ENCODE data around the gene SCNN1G.

SCNN1G gene

GRCh38 chr16:23182679-23183542, at the start of gene SCNN1G:
Gene SCNN1G (plus strand): TSS chr16:23182745. CDS start chr16:23186272, 3,527 bp downstream.
- no peak within 1 kb of the TSS for H3K9ac ChIP-seq (ENCODE audit: low read depth, low read length, poor library complexity, severe bottlenecking)
- no peak within 1 kb of the TSS for H3K4me2 ChIP-seq (ENCODE audit: low read depth, low read length, poor library complexity, severe bottlenecking)
- no peaks in the 10 kb centered on the region for H3K4me1 ChIP-seq (ENCODE audit: insufficient read depth, low read length, poor library complexity, severe bottlenecking)
- no peaks in the 10 kb centered on the region for H4K20me1 ChIP-seq (ENCODE audit: insufficient read depth, low read length, poor library complexity, severe bottlenecking)
- no peaks in the 10 kb centered on the region for H3K27me3 ChIP-seq (ENCODE audit: insufficient read depth, low read length, poor library complexity, severe bottlenecking)
- H3K4me3 ChIP-seq (ENCODE audit: low read length, poor library complexity, severe bottlenecking), result no peak within 1 kb of the TSS
- no peaks in the 10 kb centered on the region for H3K9me3 ChIP-seq (ENCODE audit: insufficient read depth, low read depth, low read length)
- no peaks in the 10 kb centered on the region for H3K9me2 ChIP-seq (replicated peaks; ENCODE audit: low read depth, low read length)
- H2AFZ ChIP-seq (ENCODE audit: low read length), result no peak within 1 kb of the TSS
- TF ChIP-seq EZH2phosphoT487 (IDR thresholded peaks at IDR 0.05; ENCODE audit: borderline replicate concordance), result no peak
- no peak for TF ChIP-seq CTCF (conservative IDR thresholded peaks at IDR 0.05; ENCODE audit: low read length)
- no peaks in the 10 kb centered on the region for H3K36me3 ChIP-seq (ENCODE audit: insufficient read depth, low read length)
- H3F3A ChIP-seq (ENCODE audit: low read depth), result no peaks in the 10 kb centered on the region
- H3K79me2 ChIP-seq (ENCODE audit: insufficient read depth, low read length), result no peaks in the 10 kb centered on the region

GRCh38 chr16:23132775-23133463, 49.6 kb upstream of the SCNN1G start:
- Histone ChIP-seq H3K9ac (ENCODE audit: low read depth, low read length, poor library complexity, severe bottlenecking) (no peak overlapping the region), H3K4me1 (ENCODE audit: insufficient read depth, low read length, poor library complexity, severe bottlenecking) (peaks cover 34% of the 10 kb centered on the region), H3K4me2 (ENCODE audit: low read depth, low read length, poor library complexity, severe bottlenecking) (peak overlapping the region; percentile 12), H3K27me3 (ENCODE audit: insufficient read depth, low read length, poor library complexity, severe bottlenecking) (no peaks in the 10 kb centered on the region), H3K9me3 (ENCODE audit: insufficient read depth, low read depth, low read length) (no peaks in the 10 kb centered on the region; the same call in 1 of the 2 replicates), H3F3A (ENCODE audit: low read depth) (no peaks in the 10 kb centered on the region), H4K20me1 (ENCODE audit: insufficient read depth, low read length, poor library complexity, severe bottlenecking) (no peaks in the 10 kb centered on the region), H3K4me3 (ENCODE audit: low read length, poor library complexity, severe bottlenecking) (no peak overlapping the region), H2AFZ (ENCODE audit: low read length) (no peak overlapping the region), H3K9me2 (replicated peaks; ENCODE audit: low read depth, low read length) (no peaks in the 10 kb centered on the region), H3K79me2 (ENCODE audit: insufficient read depth, low read length) (peaks cover 50% of the 10 kb centered on the region), H3K36me3 (ENCODE audit: insufficient read depth, low read length) (no peaks in the 10 kb centered on the region)
- TF ChIP-seq CTCF (conservative IDR thresholded peaks at IDR 0.05; ENCODE audit: low read length), result no peak
- no peak for TF ChIP-seq EZH2phosphoT487 (IDR thresholded peaks at IDR 0.05; ENCODE audit: borderline replicate concordance)

- Histone ChIP-seq H3K9ac (ENCODE audit: low read depth, low read length, poor library complexity, severe bottlenecking) (no peak overlapping the region), H4K20me1 (ENCODE audit: insufficient read depth, low read length, poor library complexity, severe bottlenecking) (no peaks in the 10 kb centered on the region), H3F3A (ENCODE audit: low read depth) (no peaks in the 10 kb centered on the region), H3K27me3 (ENCODE audit: insufficient read depth, low read length, poor library complexity, severe bottlenecking) (no peaks in the 10 kb centered on the region), H3K4me3 (ENCODE audit: low read length, poor library complexity, severe bottlenecking) (no peak overlapping the region), H3K79me2 (ENCODE audit: insufficient read depth, low read length) (peaks cover 48% of the 10 kb centered on the region), H3K36me3 (ENCODE audit: insufficient read depth, low read length) (no peaks in the 10 kb centered on the region), H3K9me2 (replicated peaks; ENCODE audit: low read depth, low read length) (no peaks in the 10 kb centered on the region), H3K4me2 (ENCODE audit: low read depth, low read length, poor library complexity, severe bottlenecking) (no peak overlapping the region), H3K4me1 (ENCODE audit: insufficient read depth, low read length, poor library complexity, severe bottlenecking) (peaks cover 27% of the 10 kb centered on the region), H2AFZ (ENCODE audit: low read length) (no peak overlapping the region), H3K9me3 (ENCODE audit: insufficient read depth, low read depth, low read length) (no peaks in the 10 kb centered on the region; the same call in 1 of the 2 replicates)
- TF ChIP-seq CTCF (conservative IDR thresholded peaks at IDR 0.05; ENCODE audit: low read length), result no peak
- TF ChIP-seq EZH2phosphoT487 (IDR thresholded peaks at IDR 0.05; ENCODE audit: borderline replicate concordance), result no peak
Observed at GRCh38 chr16:23134274-23134673, 48.3 kb upstream of the SCNN1G start.

All from Loucy (cell line).